Activated gamma-delta T cell treated with Interleukin-2 at 50 U/mL for 16 hours (primary cell): ENCODE measurements around the gene ANK3.

ENCODE experiments used
- DNase-seq: peaks from one replicate; pipeline ENCODE4 v3.0.0-alpha.2; 2020

Gene ANK3

GRCh38 chr10:60389413-60390025, at the start of gene ANK3:
TSS of gene ANK3 (minus strand) at chr10:60389875. CDS start at chr10:60389538, 337 bp downstream.
- no peak for DNase-seq

GRCh38 chr10:60434418-60435046, 44.9 kb upstream of the ANK3 start:
- no peak for DNase-seq

- no peak for DNase-seq
Observed at GRCh38 chr10:60433684-60434083, 44.0 kb upstream of the ANK3 start.

- DNase-seq, result no peak
Observed at GRCh38 chr10:60430836-60431597, 41.3 kb upstream of the ANK3 start.

- DNase-seq, result no peak
Observed at GRCh38 chr10:60430017-60430416, 40.3 kb upstream of the ANK3 start.

GRCh38 chr10:60429084-60429849, 39.6 kb upstream of the ANK3 start:
- no peak for DNase-seq

DNA sequence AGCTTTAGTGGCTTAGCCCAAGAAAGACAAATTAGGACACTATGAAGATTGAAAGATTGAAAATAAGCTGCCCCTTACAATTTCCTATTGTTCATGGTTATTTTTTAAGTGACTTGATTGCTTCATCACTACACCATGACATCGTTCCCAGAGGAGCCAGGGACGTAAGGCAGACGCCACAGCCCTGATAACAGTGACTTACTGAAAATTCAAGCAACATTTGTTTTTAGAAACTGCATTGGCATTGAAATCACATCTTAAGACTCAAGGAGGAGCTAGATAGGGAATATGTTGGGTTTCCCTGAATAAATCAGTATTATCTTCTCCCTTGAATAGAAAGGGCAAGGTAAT, 38.7 kb upstream of the ANK3 start:
- DNase-seq, result no peak

- no peak for DNase-seq
Observed at GRCh38 chr10:60427709-60428386, 38.2 kb upstream of the ANK3 start.

DNA sequence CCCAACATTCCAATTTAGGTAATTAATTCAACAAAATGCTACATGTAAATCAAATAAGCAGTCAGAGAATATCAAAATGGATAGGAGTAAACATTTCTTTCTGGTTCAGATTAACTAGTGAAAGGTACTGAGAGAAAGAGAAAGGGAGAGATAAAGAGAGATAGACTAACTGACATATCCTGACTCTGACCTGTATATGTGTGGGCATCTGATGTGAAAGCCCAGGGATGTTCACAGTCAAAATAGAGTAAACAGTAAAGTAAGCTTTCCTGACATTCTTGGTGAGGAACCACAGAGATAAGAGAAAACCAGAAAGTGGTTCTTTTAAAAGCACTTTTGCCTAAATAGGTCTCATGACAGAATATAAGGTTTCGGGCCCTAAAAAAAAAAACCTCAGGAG, 37.5 kb upstream of the ANK3 start:
- no peak for DNase-seq

DNA sequence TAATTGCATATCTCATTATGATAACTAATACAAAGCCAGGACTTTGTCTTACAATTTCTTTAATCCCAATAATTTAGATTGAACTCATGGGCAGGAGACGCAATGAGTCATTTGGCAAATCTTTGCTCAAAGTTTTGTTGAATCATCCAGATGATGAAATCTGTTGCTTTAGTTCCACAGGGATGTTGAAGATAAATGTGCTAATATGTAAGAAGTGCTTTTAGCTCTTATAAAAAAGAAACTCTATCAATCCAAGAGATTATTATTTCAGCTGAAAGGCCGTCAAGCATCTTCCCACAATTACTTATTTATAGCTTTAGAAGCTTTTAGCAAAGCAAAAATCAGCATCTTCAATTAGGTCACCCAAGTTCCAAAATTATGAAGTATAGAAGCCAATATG, 36.8 kb upstream of the ANK3 start:
- no peak for DNase-seq

DNA sequence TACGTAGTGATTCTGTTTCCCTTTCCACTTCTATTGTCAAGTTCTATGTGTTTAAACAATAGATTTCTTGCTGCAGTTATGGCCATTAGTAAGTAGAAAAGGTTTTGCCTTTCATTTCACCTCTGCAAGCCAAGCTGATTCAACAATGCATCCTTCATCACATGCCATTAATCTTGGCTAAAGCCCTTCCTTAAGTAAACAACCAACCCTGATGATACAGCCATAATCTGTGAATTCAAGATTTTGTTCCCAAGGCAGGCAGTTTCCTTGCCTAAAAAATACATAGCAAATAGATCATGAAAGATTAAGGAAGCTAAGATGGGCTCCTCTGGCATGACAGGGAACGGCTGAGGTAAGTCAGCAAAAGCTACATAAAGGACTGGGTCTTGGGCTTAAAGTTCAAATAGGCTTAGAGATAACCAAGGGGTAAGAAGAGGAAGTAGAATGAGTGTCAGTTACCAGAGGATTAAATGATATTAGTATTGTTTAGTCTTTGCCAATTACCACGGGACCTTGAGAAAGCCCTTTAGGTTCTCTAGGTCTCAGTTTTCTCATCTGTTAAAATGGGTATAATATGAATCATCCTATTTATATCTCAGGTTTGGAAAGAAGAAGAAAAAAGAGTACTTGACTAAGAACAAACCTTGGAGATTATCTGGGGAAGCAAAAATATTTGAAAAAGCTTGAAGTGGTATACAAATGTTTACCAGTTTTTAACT, 35.9 kb upstream of the ANK3 start:
- no peak for DNase-seq

GRCh38 chr10:60424971-60425370, 35.3 kb upstream of the ANK3 start:
- no peak for DNase-seq

DNA sequence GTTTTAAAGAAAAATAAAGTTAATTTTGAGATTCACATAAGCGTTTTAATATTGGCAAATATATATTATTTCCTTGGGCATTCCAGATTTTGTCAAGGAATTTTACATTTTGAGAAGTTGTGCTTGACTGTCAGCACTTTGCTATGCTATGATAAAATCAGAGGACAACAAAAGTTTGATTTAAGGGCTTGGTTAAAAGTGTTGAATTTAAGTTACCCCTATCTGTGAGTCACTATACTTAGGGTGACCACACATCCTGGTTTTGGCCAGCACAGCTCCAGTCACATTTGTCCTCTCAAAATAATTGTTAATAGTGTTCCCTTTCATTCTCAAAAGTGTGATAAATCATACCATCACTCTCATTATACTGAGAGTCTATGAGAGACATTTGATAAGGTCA, 34.2 kb upstream of the ANK3 start:
- no peak for DNase-seq

DNA sequence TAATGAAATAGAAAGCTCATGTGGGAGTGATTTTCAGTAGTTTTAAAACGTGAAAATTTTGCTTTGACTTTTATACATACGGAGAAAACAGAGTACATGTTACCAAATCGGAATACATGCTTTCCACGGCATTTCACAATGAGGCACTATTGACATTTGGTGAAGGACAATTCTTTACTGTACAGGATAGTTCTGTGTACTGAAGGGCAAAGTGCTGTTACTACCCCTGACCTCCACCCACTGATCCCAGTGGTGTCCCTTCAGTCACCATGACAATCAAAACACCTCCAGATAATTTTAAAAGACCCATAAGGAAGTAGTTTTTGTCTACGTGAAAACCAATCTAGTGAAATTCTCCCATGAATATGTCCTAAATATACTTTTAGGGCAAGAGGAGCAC, 33.1 kb upstream of the ANK3 start:
- no peak for DNase-seq

DNA sequence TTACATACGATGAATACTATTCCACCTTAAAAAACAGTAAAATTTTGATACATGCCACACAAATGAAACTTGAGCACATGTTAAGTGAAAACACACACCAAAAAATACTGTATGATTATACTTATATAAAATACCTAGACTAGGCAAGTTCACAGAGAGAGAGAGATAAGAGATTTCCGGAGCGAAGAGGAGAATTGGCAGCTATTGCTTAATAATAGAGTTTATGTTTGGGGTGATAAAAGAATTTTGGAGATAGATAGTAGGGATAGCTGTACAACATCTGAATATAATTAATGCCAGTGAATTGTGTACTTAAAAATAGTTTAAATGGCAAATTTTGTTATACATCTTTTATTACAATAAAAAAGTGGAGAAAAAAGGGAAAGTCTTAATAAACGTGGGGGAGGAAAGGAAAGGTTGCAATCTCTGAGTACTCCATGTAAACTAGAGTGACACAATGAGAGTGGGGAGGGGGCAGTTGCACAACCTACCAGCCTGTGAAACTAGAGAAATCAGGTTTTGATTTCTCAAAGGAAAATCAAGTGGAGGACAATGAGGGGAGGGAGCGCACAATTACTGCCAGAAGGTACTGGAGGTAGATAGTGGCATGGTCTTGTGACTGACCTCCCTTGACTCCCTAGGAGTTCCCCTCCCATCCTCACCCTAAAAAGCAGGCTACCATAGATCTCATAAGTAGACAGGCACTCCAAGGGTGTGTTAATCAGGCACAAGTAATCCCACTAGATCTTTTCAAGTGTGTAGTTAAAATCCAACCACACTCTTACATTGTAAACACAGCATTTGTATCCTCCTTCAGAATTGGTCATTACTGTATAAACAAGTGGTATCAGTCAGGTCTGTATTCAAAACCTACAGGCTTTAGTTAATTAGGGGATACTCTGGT, 31.6 kb upstream of the ANK3 start:
- no peak for DNase-seq

- no peak for DNase-seq
Observed at GRCh38 chr10:60419249-60419648, 29.6 kb upstream of the ANK3 start.

GRCh38 chr10:60417901-60418300, 28.2 kb upstream of the ANK3 start:
- no peak for DNase-seq

- DNase-seq, result no peak
Observed at GRCh38 chr10:60417024-60417423, 27.3 kb upstream of the ANK3 start.

- DNase-seq, result no peak
Observed at GRCh38 chr10:60414877-60415585, 25.4 kb upstream of the ANK3 start.

DNA sequence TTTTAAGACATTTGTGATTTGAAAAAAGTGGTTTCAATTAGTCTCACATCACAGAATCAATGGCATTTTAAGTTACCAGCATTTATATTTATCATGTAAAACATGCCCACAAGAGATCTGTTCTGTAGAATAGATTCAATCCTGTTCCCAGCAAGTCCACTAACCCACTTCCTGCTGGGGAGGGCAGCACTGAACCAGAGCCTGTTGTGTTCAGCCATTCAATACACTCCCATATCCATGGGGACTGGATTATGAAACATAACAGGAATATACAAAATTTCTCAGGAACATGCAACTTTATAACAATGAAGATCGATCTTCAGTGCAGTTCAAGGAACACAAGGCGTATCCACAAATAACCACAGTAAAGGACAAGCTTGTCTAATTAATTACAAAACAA, 24.4 kb upstream of the ANK3 start:
- DNase-seq, result no peak
